OCI-LY3 (cell line): ENCODE data around the gene CX3CL1.

Experiments used
- CTCF ChIP-seq: fragments of 200-600, 300-600 bp; sonication (generic); IDR thresholded peaks from 2 replicates; pipeline ENCODE4 v1.5.1; 2014; ENCODE audit warnings: antibody characterized with exemption, low read length, low read depth
- EZH2phosphoT487 ChIP-seq: fragments of 200-600 bp; shearing (Covaris generic); IDR thresholded peaks from 2 replicates; pipeline ENCODE4 v1.6.1; 2018; ENCODE audit warnings: antibody characterized with exemption, mixed run types, low read depth

- TF ChIP-seq CTCF: no peak
- no peak for TF ChIP-seq EZH2phosphoT487
These were observed 22.7 kb downstream of the CX3CL1 start for GRCh38 chr16:57395026-57395425.
